GM12878 (cell line): ENCODE data around the gene RNLS. TPM values are rescaled to one million over a fixed set of nuclear protein-coding genes. Genes with fewer than 3 reads are reported as not detected.

Source experiments
- ASH2L ChIP-seq: fragments of 300-600, 200-600 bp; sonication (generic); IDR thresholded peaks from 2 replicates; pipeline ENCODE4 v1.6.1; 2017; ENCODE audit warnings: low read depth, mild to moderate bottlenecking, borderline replicate concordance
- CHD4 ChIP-seq: fragments of 200-600 bp; sonication (generic); IDR thresholded peaks from 2 replicates; pipeline ENCODE4 v1.6.1; 2016; ENCODE audit warnings: mild to moderate bottlenecking
- EGR1 ChIP-seq, 2 experiments: IDR thresholded peaks; 1 replicate in 1 of 2; 2 replicates in 1 of 2; pipeline ENCODE4 v1.6.1; 2011 to 2012; ENCODE audit warnings: low read depth in 2 of 2, low read length in 2 of 2, borderline replicate concordance in 1 of 2, mild to moderate bottlenecking in 1 of 2, moderate library complexity in 1 of 2
- GATAD2B ChIP-seq: fragments of 450-650 bp; conservative IDR thresholded peaks from 2 replicates; pipeline ENCODE4 v1.6.1; 2017; ENCODE audit warnings: low read depth, mild to moderate bottlenecking, moderate library complexity
- IKZF1 ChIP-seq: fragments of 450-650 bp; conservative IDR thresholded peaks from 2 replicates; pipeline ENCODE4 v1.6.1; 2017; ENCODE audit warnings: antibody characterized with exemption, mild to moderate bottlenecking
- IKZF2 ChIP-seq, 2 experiments: fragments of 450-650 bp; IDR thresholded peaks; 2 replicates each; pipeline ENCODE4 v1.6.1; 2017; ENCODE audit warnings: mild to moderate bottlenecking in 2 of 2, moderate library complexity in 2 of 2
- NKRF ChIP-seq: fragments of 450-650 bp; conservative IDR thresholded peaks from 2 replicates; pipeline ENCODE4 v1.6.1; 2017; ENCODE audit warnings: mild to moderate bottlenecking, moderate library complexity
- PAX8 ChIP-seq: fragments of 450-650 bp; IDR thresholded peaks from 2 replicates; pipeline ENCODE4 v1.6.1; 2017; ENCODE audit warnings: mild to moderate bottlenecking, moderate library complexity
- POU2F2 ChIP-seq: IDR thresholded peaks from 3 replicates; pipeline ENCODE4 v1.6.1; 2011; ENCODE audit warnings: low read depth, mild to moderate bottlenecking, low read length, borderline replicate concordance
- RELA ChIP-seq: fragments of 450-650 bp; IDR thresholded peaks from 2 replicates; pipeline ENCODE4 v1.8.0; 2014; ENCODE audit warnings: borderline replicate concordance; ENCODE audit not compliant: partially characterized antibody
- SKIL ChIP-seq: fragments of 450-650 bp; IDR thresholded peaks from 2 replicates; pipeline ENCODE4 v1.6.1; 2017; ENCODE audit warnings: mild to moderate bottlenecking, low read depth, inconsistent platforms; ENCODE audit not compliant: poor library complexity, severe bottlenecking
- SMAD5 ChIP-seq: IDR thresholded peaks from 2 replicates; pipeline ENCODE4 v1.6.1; 2016; ENCODE audit warnings: antibody characterized with exemption, low read depth
- SPI1 ChIP-seq: IDR thresholded peaks from 2 replicates; pipeline ENCODE4 v1.6.1; 2011; ENCODE audit warnings: low read depth, mild to moderate bottlenecking, low read length, moderate library complexity, borderline replicate concordance; ENCODE audit not compliant: insufficient read depth
- SRF ChIP-seq, 2 experiments: IDR thresholded peaks; 2 replicates each; pipeline ENCODE4 v1.6.1; 2011; ENCODE audit warnings: low read depth in 2 of 2, low read length in 2 of 2, mild to moderate bottlenecking in 1 of 2, moderate library complexity in 1 of 2
- STAT3 ChIP-seq: IDR thresholded peaks from 2 replicates; pipeline ENCODE4 v1.6.1; 2011; ENCODE audit warnings: low read depth, low read length, improper control_type of control experiment
- TCF3 ChIP-seq: IDR thresholded peaks from 2 replicates; pipeline ENCODE4 v1.6.1; 2012; ENCODE audit warnings: low read depth, mild to moderate bottlenecking, low read length, borderline replicate concordance; ENCODE audit not compliant: insufficient read depth
- ZNF622 ChIP-seq: fragments of 450-650 bp; IDR thresholded peaks from 2 replicates; pipeline ENCODE4 v1.6.1; 2017; ENCODE audit warnings: mild to moderate bottlenecking, inconsistent platforms
- polyA plus RNA-seq, 11 experiments: library from polyadenylated mRNA; depleted of rRNA in 4 of 11; unstranded in 6 of 11; stranded (reverse) in 5 of 11; fragments of >200 nt; fragmentation: Nextera tagmentation in 4 of 11; fragmentation: Illumina TruSeq in 1 of 11; extraction: Ambion mirVana in 4 of 11; extraction: Trizol in 1 of 11; gene quantifications; 1 replicate in 1 of 11; 2 replicates in 10 of 11; pipeline versions ENCODE4 v1.2.1 to v1.2.3, GENCODE V29; 2011 to 2016; ENCODE audit warnings: inconsistent platforms in 2 of 11, missing spikeins in 2 of 11, low read depth in 1 of 11
- total RNA-seq, 4 experiments: library from RNA; depleted of rRNA in 3 of 4; stranded (reverse); fragments of >200 nt in 3 of 4; fragmentation: Illumina TruSeq in 1 of 4; extraction: Trizol in 1 of 4; gene quantifications; 2 replicates each; pipeline versions ENCODE4 v1.2.1 to v1.2.3, GENCODE V29; 2013 to 2021
- TF ChIP-seq, protein P1 (sequence below): IDR thresholded peaks from 2 replicates; pipeline ENCODE4 v1.6.1; 2011; ENCODE audit warnings: low read depth, mild to moderate bottlenecking, low read length, moderate library complexity, borderline replicate concordance; ENCODE audit errors: extremely low read depth
- TF ChIP-seq, protein P2 (sequence below): fragments of 450-650 bp; IDR thresholded peaks from 2 replicates; pipeline ENCODE4 v1.6.1; 2016; ENCODE audit warnings: mild to moderate bottlenecking, moderate library complexity, borderline replicate concordance

The RNLS gene
- total and polyA plus RNA-seq, 10 of the 15 experiments (the other 5 are each of a cell fraction or from before 2014, with no cell fraction given), result 3.4 to 6.7 (median 4.6) TPM

DNA sequence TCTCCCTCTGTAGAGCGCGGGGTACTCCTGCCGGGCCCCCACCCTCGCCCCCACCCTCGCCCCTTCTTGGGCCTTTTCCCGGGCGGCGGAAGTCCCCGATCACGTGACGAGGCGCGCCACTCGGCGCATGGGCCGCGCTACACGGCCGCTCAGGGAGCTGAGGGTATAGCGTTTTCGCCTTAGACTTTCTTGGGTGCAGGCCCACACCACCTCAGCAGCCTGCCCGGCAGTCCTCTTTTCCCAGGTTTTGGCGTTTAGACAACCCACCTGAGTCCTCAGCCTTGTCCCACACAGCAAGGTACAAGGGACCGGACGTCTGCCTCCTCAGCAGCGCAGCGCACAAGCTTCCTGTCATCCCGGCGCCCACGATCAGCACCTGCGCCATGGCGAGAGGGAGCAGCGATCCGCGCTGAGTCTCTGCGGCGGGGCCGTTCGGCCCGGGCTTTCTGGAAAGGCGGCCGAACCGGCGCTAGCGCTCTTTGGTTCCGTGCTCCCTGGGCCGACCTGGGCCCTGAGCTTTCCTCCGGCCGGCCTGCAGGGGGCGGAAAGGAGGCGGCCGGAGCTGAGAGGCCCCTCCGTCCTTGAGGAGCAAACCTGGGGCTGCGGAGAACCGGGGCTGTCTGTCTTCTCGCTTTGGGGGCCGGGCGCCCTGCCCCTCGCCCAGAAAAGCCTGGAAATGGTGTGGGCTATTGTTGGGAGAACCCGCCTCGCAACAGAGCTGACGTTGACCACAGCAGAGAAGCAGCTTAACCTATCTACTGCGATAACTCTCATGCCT lies at the start of gene RNLS (continued):
- TF ChIP-seq, protein P1, sequence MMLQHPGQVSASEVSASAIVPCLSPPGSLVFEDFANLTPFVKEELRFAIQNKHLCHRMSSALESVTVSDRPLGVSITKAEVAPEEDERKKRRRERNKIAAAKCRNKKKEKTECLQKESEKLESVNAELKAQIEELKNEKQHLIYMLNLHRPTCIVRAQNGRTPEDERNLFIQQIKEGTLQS, result peak; percentile 71; the same call in 1 of the 2 replicates
- TF ChIP-seq TCF3 (0 out of 2 replicates have a peak, but pooled peaks have one; percentile 7), IKZF2 (IDR thresholded peaks at IDR 0.05) (peak in 1 of 2 experiments; percentile 6; a peak in 1 of 4 replicates), PAX8 (no peak), ASH2L (peak; percentile 74; the same call in 1 of the 2 replicates), GATAD2B (peak; percentile 87), EGR1 (IDR thresholded peaks at IDR 0.05; ENCODE audit: borderline replicate concordance in 1 of 2, low read depth in 2 of 2, low read length in 2 of 2) (peak in 1 of 2 experiments; percentile 13; a peak in 1 of 3 replicates), SMAD5 (0 out of 2 replicates have a peak, but pooled peaks have one; percentile 41), SRF (IDR thresholded peaks at IDR 0.05; ENCODE audit: low read depth in 2 of 2, low read length in 2 of 2) (peak; percentile 75 to 89; a peak in 3 of 4 replicates), CHD4 (no peak), SKIL (no peak), NKRF (0 out of 2 replicates have a peak, but pooled peaks have one; percentile 48), SPI1 (0 out of 2 replicates have a peak, but pooled peaks have one; percentile 5), ZNF622 (no peak), IKZF1 (peak; percentile 71), RELA (no peak), POU2F2 (peak; percentile 20; the same call in 2 of the 3 replicates), STAT3 (no peak)
- TF ChIP-seq, protein P2, sequence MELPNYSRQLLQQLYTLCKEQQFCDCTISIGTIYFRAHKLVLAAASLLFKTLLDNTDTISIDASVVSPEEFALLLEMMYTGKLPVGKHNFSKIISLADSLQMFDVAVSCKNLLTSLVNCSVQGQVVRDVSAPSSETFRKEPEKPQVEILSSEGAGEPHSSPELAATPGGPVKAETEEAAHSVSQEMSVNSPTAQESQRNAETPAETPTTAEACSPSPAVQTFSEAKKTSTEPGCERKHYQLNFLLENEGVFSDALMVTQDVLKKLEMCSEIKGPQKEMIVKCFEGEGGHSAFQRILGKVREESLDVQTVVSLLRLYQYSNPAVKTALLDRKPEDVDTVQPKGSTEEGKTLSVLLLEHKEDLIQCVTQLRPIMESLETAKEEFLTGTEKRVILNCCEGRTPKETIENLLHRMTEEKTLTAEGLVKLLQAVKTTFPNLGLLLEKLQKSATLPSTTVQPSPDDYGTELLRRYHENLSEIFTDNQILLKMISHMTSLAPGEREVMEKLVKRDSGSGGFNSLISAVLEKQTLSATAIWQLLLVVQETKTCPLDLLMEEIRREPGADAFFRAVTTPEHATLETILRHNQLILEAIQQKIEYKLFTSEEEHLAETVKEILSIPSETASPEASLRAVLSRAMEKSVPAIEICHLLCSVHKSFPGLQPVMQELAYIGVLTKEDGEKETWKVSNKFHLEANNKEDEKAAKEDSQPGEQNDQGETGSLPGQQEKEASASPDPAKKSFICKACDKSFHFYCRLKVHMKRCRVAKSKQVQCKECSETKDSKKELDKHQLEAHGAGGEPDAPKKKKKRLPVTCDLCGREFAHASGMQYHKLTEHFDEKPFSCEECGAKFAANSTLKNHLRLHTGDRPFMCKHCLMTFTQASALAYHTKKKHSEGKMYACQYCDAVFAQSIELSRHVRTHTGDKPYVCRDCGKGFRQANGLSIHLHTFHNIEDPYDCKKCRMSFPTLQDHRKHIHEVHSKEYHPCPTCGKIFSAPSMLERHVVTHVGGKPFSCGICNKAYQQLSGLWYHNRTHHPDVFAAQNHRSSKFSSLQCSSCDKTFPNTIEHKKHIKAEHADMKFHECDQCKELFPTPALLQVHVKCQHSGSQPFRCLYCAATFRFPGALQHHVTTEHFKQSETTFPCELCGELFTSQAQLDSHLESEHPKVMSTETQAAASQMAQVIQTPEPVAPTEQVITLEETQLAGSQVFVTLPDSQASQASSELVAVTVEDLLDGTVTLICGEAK, result peak; percentile 53
